GM10266 (cell line): ENCODE data around the gene BABAM1.

Source experiments
- DNase-seq: peaks from one replicate; pipeline ENCODE4 v3.0.0; 2012; ENCODE audit errors: extremely low spot score
- TF ChIP-seq, protein P1 (sequence below): IDR thresholded peaks from 2 replicates; pipeline ENCODE4 v1.5.1; 2012; ENCODE audit warnings: mild to moderate bottlenecking, low read depth; ENCODE audit not compliant: control insufficient read depth, insufficient read depth; ENCODE audit errors: missing control alignments

Gene BABAM1

DNA sequence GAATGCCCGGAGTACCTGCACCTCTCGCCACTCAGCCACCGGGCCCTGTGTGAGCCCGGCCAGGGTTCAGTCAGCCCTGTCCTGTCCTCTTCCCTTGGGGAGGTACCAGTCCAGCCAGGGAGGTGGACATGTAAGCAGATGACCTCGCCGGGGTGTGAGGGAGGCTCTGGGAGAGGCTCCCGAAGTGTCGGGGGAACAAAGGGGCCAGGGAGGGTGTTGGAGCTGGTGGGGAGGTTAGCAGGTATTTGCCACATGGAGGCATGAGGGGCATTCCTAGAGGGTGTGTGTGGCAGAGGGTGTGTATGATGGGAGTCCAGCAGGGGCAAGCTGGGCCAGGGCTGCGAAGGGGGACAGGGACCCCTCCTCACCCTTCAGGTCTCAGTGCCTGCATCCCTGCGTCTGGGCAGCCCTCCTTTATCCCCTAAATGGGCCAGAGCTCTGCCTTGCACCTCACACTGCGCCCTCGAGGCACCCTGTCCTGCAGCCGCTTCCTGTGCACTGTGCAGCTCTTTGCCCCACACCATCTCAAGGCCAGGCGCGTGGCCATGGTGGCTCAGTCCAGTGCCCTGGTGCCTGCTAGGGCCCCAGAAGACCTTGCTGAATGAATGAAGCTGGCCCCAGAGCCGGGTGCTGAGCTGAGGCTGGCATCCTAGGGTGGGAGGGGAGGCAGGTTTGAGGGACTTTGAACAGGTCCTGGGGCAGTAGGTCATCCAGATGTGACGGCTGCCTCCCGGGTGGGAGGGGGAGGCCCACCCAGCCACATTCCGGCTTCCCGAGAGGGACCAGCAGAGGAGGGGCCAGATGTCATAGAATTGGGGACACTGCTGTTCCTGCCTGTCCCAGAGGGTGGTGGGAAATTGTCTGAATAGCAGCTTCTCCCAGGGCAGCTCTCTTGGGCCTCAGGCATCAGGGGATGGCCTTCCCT lies 45.2 kb downstream of the BABAM1 start:
- TF ChIP-seq, protein P1, sequence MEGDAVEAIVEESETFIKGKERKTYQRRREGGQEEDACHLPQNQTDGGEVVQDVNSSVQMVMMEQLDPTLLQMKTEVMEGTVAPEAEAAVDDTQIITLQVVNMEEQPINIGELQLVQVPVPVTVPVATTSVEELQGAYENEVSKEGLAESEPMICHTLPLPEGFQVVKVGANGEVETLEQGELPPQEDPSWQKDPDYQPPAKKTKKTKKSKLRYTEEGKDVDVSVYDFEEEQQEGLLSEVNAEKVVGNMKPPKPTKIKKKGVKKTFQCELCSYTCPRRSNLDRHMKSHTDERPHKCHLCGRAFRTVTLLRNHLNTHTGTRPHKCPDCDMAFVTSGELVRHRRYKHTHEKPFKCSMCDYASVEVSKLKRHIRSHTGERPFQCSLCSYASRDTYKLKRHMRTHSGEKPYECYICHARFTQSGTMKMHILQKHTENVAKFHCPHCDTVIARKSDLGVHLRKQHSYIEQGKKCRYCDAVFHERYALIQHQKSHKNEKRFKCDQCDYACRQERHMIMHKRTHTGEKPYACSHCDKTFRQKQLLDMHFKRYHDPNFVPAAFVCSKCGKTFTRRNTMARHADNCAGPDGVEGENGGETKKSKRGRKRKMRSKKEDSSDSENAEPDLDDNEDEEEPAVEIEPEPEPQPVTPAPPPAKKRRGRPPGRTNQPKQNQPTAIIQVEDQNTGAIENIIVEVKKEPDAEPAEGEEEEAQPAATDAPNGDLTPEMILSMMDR, result no peak
- no peak for DNase-seq

DNA sequence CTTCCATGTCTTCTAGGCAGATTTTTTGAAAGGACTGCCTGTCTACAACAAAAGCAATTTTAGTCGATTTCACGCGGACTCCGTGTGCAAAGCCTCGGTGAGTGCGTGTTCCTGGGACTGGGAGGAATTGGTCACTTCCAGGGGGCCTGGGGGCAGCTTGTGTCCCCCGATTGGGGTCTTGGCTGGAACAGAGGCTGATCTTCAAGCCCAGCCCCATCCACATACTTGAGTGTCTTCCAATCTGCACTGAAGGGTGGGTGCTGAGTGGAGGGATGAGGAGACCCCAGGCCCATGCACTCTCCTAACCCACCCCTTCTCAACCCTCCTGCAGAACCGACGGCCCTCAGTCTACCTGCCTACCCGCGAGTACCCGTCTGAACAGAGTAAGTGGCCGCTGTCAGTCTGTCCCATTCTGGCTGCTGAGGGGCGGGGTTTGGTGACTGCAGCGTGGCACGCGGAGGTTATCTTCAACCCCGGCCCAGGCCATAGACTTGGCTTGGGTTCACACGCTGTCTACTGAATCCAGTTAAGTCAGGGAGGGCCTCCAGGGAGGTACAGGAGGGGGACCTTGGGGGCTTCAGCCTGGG lies 46.9 kb downstream of the BABAM1 start:
- TF ChIP-seq, protein P1, result no peak
- DNase-seq, result no peak

DNA sequence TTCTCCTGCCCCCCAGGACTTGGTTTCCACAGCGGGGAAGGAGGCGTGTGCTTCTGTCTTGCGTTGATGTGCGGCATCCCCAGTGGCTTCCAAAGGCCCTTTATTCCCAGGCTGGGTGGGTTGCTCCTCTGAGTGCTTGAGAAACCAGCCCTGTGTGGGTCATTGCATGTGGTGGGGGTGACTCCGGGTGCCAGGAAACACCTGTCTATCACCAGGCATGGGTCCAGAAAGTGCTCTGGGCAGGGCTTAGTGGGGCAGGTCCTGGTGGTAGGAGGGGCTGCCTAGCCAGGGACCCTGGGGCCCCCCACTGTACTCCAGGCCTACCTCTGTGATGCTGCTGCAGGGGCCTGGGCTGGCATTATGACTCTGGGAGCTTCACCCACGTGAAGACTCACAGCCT lies 51.7 kb downstream of the BABAM1 start:
- TF ChIP-seq, protein P1, result no peak
- DNase-seq, result no peak

DNA sequence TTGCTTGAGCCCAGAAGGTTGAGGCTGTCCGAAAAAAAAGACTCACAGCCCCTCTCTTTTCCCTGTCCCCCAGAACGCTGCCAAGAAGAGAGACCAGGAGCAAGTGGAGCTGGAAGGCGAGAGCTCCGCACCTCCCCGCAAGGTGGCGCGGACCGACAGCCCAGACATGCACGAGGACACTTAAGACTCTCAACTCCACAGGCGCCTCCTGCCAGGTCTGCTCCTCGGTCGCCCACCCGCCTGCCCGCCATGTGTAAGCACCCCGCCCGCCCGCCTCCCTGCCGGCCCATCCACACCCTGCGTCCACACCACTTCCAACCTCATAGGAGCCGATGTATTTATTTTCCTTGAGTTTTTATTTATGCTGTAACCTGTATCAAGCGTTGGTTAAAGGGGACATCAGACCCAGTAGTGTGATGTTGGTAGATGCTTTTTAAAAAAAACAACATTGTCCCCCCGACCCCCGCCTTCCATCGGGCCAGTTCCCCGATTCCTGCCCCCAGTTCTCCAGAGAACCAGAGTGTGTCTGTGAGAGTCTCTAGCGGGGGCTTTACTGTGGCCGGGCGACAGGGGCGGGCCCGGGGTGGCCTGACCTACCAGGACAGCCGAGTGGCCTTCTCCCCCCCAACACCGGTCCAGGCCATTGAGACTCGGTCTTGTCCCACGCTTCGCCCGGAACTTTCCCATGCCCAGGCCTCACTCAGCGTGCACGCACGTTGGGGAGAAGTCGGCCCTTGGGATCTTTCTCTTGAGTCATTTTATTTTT lies 52.4 kb downstream of the BABAM1 start:
- no peak for DNase-seq
- TF ChIP-seq, protein P1, result no peak

DNA sequence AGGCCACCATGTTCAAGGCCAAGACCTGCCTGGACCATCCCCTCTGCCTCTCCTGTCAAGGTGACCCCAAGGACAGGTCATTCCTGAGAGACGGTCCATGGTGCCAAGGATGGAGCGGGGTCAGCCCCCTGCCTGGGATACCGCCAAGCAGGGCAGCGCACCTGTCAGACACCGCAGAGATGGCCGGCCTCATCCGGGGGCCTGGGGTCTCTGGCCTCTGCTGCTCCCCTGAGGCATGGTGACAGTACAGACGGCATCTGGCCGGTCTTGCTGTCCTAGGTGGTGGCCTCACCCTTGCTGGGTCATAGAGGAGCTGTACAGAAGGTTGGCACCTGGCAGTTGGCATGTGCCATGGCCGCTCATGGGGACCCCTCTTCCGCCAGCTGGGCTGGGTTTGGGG lies 53.2 kb downstream of the BABAM1 start:
- DNase-seq, result no peak
- TF ChIP-seq, protein P1, result no peak

DNA sequence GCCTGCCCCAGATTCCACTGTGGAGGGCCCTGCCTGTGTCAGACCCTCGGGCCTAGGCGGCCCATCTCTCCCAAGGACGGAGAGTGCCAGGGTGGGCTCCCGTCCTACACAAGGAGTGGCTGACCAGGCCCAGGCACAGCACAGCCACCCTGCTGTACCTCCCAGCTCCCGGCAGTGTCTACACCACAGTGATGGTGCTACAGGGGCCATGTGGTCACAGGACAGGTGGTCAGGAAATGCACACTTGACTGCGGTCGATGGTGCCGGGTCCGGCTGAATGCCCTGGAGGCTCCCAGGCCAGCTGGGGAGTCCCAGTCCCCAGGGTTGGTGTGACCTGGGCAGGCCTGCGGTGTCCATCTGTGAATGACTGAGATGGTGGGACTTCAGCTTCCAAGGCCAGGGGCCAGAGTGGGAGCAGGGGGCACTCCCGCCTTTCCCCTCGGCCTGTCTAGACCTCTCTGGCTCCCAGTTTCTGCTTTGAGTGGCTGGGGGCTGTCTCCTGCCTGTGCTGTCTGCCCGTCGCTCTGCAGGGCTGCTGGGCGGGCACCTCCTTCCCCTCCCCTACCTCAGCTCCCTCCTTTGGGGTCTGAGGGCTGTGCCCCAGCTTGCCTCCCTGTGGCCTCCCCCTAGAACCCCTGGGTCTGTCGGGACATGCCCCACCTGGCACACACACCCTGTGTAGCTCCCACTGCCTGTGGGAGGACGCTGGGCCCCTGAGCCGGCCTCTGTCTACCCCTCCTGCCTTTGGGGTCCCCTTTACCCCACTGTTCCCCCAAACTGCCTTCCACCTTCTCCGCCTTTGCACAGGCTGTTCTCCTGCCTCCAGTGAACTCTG lies 54.6 kb downstream of the BABAM1 start:
- no peak for DNase-seq
- TF ChIP-seq, protein P1, result no peak
